ENCODE data around the gene CIZ1. TPM values are rescaled to one million over a fixed set of nuclear protein-coding genes. Genes with fewer than 3 reads are reported as not detected.

The CIZ1 gene
- total and polyA plus RNA-seq, 9 of the 15 experiments (the other 6 are each of a cell fraction or from before 2014, with no cell fraction given): 6.6 to 329 (median 87.8) TPM

DNA sequence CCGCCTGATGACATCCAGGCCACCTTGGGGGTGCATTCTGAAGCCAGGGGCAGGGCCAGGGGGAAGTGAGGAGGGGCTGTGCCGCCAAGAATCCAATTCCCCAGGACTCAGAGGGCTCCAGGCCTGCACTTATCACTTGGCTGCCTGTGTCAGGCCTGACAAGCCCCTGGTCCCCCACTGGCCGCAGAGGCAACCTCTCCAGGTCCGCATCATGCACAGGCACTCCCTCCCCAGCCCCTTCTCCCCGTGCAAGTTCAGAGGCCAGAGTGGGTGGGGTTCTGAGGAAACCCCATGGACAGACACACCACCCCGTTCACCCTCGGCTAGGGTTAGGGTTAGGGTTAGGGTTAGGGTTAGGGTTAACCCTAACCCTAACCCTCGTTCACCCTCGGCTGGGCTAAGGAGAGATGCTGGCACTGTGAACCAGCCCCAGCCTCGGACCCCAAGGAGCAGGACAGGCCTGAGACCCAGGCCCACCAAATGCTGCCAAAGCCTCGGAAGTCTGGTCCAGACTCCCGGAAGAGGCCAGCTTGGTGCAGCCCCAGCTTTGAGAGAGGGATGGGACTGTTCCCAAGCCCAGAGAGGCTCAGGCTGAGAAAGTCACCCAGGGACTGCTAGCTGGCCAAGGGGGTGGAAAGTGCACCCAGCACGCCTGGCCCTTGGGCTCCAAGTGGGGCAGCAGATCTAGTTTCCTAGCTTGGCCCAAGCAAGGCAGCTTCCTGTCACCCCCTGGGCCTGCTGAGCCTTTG is 37.3 kb downstream of the CIZ1 start (continued):
- TF ChIP-seq SIX5 (IDR thresholded peaks at IDR 0.05; ENCODE audit: borderline replicate concordance in 1 of 2, insufficient read depth in 1 of 2, low read depth in 1 of 2, low read length in 2 of 2) (0 out of 4 replicates have a peak, but pooled peaks of 1 of the 2 experiments have one; percentile 13), RBM14 (IDR thresholded peaks at IDR 0.05; ENCODE audit: borderline replicate concordance, insufficient read depth, low read depth, low read length) (0 out of 2 replicates have a peak, but pooled peaks have one; percentile 41), MYBL2 (IDR thresholded peaks at IDR 0.05; ENCODE audit: low read depth) (no peak), MYBL2 (CRISPR knock-in tag; IDR thresholded peaks at IDR 0.05; ENCODE audit: borderline replicate concordance) (no peak)

DNA sequence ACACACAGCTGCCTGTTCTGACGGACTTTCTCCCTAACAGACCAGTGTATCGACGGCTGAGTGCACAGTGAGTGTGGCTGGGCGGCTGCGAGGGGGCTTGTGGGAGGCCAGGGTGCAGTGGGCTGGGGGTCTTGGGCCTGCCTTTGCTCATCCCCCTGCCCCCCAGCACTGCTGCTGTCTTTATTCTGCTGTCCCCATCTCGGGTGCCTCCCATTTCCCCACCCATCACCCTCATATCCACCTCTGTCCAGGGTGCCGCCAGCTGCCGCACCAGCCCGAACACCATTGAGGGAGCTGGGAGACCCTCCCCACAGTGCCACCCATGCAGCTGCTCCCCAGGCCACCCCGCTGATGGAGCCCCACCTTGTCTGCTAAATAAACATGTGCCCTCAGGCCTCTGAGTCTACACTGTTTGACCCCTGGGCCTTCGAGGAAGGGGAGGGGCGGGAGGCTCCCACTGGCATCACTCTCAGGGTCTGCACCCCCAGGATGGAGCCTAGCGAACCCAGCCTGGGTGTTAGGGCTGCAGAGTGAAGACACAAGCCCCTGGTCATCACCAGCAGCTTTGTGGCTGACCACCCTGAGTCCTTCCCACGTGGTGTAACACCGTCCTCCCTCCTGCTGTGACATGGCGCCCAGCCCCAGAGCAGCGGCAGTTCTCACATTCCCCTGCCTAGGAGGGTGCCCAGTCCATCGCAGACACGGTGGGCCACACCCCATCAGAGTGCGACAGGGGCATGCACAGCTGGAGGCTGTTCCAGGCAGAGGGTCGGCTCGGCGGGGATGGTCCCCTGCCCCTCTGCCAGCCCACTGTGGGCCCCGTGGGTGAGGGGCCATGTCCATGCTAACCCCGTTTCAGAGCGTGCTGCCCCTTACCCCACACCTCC is 38.1 kb downstream of the CIZ1 start:
- Histone ChIP-seq H3K4me1 (replicated peaks in 1 of 2; ENCODE audit: control insufficient read depth in 2 of 2, insufficient read depth in 2 of 2, low read length in 2 of 2) (peaks cover 17 to 58% of the 10 kb centered on the region in 2 experiments), H3K9me1 (ENCODE audit: control insufficient read depth, insufficient read depth, low read length) (peaks cover 8% of the 10 kb centered on the region), H3K4me2 (ENCODE audit: insufficient read depth, low read length) (no peak overlapping the region), H3K79me2 (ENCODE audit: control insufficient read depth, insufficient read depth, low read length) (no peaks in the 10 kb centered on the region), H4K20me1 (replicated peaks; ENCODE audit: control insufficient read depth, insufficient read depth, low read length) (no peaks in the 10 kb centered on the region), H3K36me3 (ENCODE audit: control insufficient read depth, insufficient read depth, low read length) (no peaks in the 10 kb centered on the region), H2AFZ (ENCODE audit: low read depth, low read length) (no peak overlapping the region), H3K4me3 (no peak overlapping the region), H3K9me3 (replicated peaks; ENCODE audit: control insufficient read depth, insufficient read depth, low read depth, low read length) (no peaks in the 10 kb centered on the region), H3K27ac (ENCODE audit: extremely low read depth, low read depth, low read length) (no peak overlapping the region), H3K9ac (ENCODE audit: insufficient read depth in 1 of 2, low read depth in 2 of 2, low read length in 2 of 2) (peak overlapping the region in 1 of 2 experiments; percentile 77; a peak in 2 of 4 replicates), H3K27me3 (ENCODE audit: control insufficient read depth in 2 of 2, insufficient read depth in 2 of 2, low read length in 2 of 2) (no peaks in the 10 kb centered on the region)
- no TSS peak for BruUV-seq (replicated peaks)
- intact Hi-C loops (cut with micrococcal nuclease) (no loop called here), in situ Hi-C loops (cut with MboI) (no loop called here)
- POLR2A ChIA-PET: interaction anchor here (0.6 to 3.6 kb wide), 4 partner anchors 8 to 101 kb away, joined by 3 to 37 read pairs (median 4); partner anchors contain the start of gene BBLN
- CTCF ChIA-PET (ENCODE audit: low intra/inter-chr PET ratio): no interaction called here
- no peak for ATAC-seq
- FAIRE-seq: no peak
- WGBS (ENCODE audit: insufficient coverage, low coverage, missing lambda C conversion rate): 63% methylated on average over 26 of the region's 26 CpGs
- peak in 2 of 4 experiments; percentile 10 to 12 for DNase-seq (ENCODE audit: extremely low read depth in 1 of 4, low spot score in 3 of 4)
- peak; percentile 45 for TF ChIP-seq ZBTB7A (IDR thresholded peaks at IDR 0.05; ENCODE audit: borderline replicate concordance, control insufficient read depth, low read depth, low read length)
- TF ChIP-seq SREBF1 (IDR thresholded peaks at IDR 0.05; ENCODE audit: borderline replicate concordance, low read depth, low read length): no peak
- TF ChIP-seq ZNF830 (CRISPR knock-in tag; IDR thresholded peaks at IDR 0.05): no peak
- 0 out of 2 replicates have a peak, but pooled peaks have one; percentile 3 for TF ChIP-seq RBFOX2 (IDR thresholded peaks at IDR 0.05; ENCODE audit: low read depth, low read length)
- TF ChIP-seq, protein P1, sequence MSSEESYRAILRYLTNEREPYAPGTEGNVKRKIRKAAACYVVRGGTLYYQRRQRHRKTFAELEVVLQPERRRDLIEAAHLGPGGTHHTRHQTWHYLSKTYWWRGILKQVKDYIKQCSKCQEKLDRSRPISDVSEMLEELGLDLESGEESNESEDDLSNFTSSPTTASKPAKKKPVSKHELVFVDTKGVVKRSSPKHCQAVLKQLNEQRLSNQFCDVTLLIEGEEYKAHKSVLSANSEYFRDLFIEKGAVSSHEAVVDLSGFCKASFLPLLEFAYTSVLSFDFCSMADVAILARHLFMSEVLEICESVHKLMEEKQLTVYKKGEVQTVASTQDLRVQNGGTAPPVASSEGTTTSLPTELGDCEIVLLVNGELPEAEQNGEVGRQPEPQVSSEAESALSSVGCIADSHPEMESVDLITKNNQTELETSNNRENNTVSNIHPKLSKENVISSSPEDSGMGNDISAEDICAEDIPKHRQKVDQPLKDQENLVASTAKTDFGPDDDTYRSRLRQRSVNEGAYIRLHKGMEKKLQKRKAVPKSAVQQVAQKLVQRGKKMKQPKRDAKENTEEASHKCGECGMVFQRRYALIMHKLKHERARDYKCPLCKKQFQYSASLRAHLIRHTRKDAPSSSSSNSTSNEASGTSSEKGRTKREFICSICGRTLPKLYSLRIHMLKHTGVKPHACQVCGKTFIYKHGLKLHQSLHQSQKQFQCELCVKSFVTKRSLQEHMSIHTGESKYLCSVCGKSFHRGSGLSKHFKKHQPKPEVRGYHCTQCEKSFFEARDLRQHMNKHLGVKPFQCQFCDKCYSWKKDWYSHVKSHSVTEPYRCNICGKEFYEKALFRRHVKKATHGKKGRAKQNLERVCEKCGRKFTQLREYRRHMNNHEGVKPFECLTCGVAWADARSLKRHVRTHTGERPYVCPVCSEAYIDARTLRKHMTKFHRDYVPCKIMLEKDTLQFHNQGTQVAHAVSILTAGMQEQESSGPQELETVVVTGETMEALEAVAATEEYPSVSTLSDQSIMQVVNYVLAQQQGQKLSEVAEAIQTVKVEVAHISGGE (CRISPR knock-in tag; IDR thresholded peaks at IDR 0.05): 0 out of 6 replicates have a peak, but pooled peaks of 1 of the 3 experiments have one; percentile 4
- no peak for TF ChIP-seq EGR1 (conservative IDR thresholded peaks at IDR 0.05)
- TF ChIP-seq, protein P2, sequence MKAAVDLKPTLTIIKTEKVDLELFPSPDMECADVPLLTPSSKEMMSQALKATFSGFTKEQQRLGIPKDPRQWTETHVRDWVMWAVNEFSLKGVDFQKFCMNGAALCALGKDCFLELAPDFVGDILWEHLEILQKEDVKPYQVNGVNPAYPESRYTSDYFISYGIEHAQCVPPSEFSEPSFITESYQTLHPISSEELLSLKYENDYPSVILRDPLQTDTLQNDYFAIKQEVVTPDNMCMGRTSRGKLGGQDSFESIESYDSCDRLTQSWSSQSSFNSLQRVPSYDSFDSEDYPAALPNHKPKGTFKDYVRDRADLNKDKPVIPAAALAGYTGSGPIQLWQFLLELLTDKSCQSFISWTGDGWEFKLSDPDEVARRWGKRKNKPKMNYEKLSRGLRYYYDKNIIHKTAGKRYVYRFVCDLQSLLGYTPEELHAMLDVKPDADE (conservative IDR thresholded peaks at IDR 0.05; ENCODE audit: control insufficient read depth, low read depth, low read length): 0 out of 2 replicates have a peak, but pooled peaks have one; percentile 17
- TF ChIP-seq TARDBP (IDR thresholded peaks at IDR 0.05): no peak

Measured in K562 (cell line).